Kidney (tissue), 14 donors: ENCODE results near the gene GNAS. TPM values are rescaled to one million over a fixed set of nuclear protein-coding genes. Genes with fewer than 3 reads are reported as not detected.

Experiments used
- DNase-seq, 5 donors: peaks; one replicate each; pipeline ENCODE4 v3.0.0-alpha.2; 2013 to 2020
- FAIRE-seq: peaks from 2 replicates; lab custom pipeline; 2012; peaks lifted over from hg19 to GRCh38; lab: Jason Lieb, UNC
- H3K27ac ChIP-seq, 2 donors: one replicate each; pipeline ENCODE4 v1.7.0; 2013; ENCODE audit warnings: low read depth in 2 of 2, low read length in 2 of 2, inconsistent platforms in 1 of 2
- H3K27me3 ChIP-seq: one replicate; pipeline ENCODE4 v1.7.1; 2013; ENCODE audit warnings: low read length, inconsistent platforms; ENCODE audit not compliant: control insufficient read depth, insufficient read depth
- H3K36me3 ChIP-seq, 3 donors: one replicate each; pipeline versions ENCODE4 v1.7.0 to v1.7.1; 2013; ENCODE audit warnings: low read length in 3 of 3, control low read depth in 1 of 3, inconsistent platforms in 1 of 3; ENCODE audit not compliant: insufficient read depth in 3 of 3, control insufficient read depth in 2 of 3
- H3K4me1 ChIP-seq, 3 donors: one replicate each; pipeline versions ENCODE4 v1.7.0 to v1.7.1; 2013; ENCODE audit warnings: low read length in 3 of 3, inconsistent platforms in 1 of 3, low read depth in 1 of 3; ENCODE audit not compliant: control insufficient read depth in 2 of 3, insufficient read depth in 2 of 3
- H3K4me3 ChIP-seq, 3 donors: one replicate each; pipeline versions ENCODE4 v1.7.0 to v1.8.1; 2013; ENCODE audit warnings: low read length in 3 of 3, control low read depth in 1 of 3, inconsistent platforms in 1 of 3
- H3K9ac ChIP-seq, 3 donors: one replicate each; pipeline versions ENCODE4 v1.7.0 to v1.7.1; 2013; ENCODE audit warnings: low read length in 3 of 3, control low read depth in 1 of 3, inconsistent platforms in 1 of 3
- H3K9me3 ChIP-seq, 3 donors: one replicate each; pipeline versions ENCODE4 v1.7.0 to v1.7.1; 2013; ENCODE audit warnings: low read length in 3 of 3, control low read depth in 1 of 3, inconsistent platforms in 1 of 3; ENCODE audit not compliant: control insufficient read depth in 2 of 3, insufficient read depth in 1 of 3
- intact Hi-C: fragments of 100-400 bp; cut with DNase I; formaldehyde crosslinking; loops from one replicate; pipeline ENCODE4 v1.11.1; 2022
- polyA plus RNA-seq: library from polyadenylated mRNA; stranded (reverse); fragments of 350-450 nt; fragmentation: Illumina TruSeq; extraction: RNeasy Lipid Tissue Mini Kit (QIAGEN cat#74804); gene quantifications from one replicate; pipeline ENCODE4 v1.2.3, GENCODE V29; 2014; ENCODE audit warnings: low read depth, low replicate concordance; ENCODE audit not compliant: insufficient read depth
- total RNA-seq: library from RNA; stranded (reverse); fragmentation: NEBNext Ultra II Directional; extraction: Animal tissue kit (Norgen Biotek cat#: 25700); gene quantifications from one replicate; pipeline ENCODE4 v1.2.1, GENCODE V29; 2021
- TF ChIP-seq, protein P1 (sequence below): IDR thresholded peaks from 3 replicates; pipeline ENCODE4 v1.5.1; 2012; ENCODE audit warnings: mild to moderate bottlenecking, moderate library complexity, borderline replicate concordance; ENCODE audit not compliant: insufficient read depth; ENCODE audit errors: extremely low read depth
- donor health status: control.
- donor health status: control.
- donor health status: control.
- donor health status: control.
- donor health status: control.
- donor health status: DM: yes; HTN: yes; CAD: no.
- donor health status: Normal renal cell carcinoma (clear cell type).

Gene GNAS
- total and polyA plus RNA-seq, 2 donors from 2014 or later, result 792 to 867 TPM

DNA sequence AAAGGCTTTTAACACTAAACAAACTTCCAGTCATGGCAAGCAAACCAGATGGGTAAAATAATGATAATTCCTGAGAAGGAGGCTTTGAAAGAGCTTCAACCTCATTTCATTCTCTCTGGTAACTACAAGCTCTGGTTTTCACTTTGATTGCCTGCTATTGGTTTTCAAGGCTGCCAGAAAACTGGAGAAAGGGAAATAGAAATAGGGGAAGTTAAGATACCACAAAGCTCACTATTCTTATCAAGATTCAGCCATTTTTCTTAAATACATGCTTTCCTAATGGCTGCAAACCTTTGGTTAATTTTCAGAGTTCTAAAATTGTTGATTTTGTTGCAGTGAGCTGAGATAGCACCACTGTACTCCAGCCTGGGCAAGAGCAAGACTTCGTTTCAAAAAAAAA, 86.0 kb downstream of the GNAS start:
- DNase-seq (no peak), FAIRE-seq (no peak)
- H3K27me3 ChIP-seq, result no peaks in the 10 kb centered on the region
- H3K9me3 ChIP-seq, result peaks cover 0 to 4% (median 2%) of the 10 kb centered on the region in 3 donors
- no peak overlapping the region for H3K9ac ChIP-seq
- H3K27ac ChIP-seq, result no peak overlapping the region
- H3K36me3 ChIP-seq, result no peaks in the 10 kb centered on the region
- intact Hi-C loops, result no loop called here
- H3K4me1 ChIP-seq, result no peaks in the 10 kb centered on the region
- TF ChIP-seq, protein P1, sequence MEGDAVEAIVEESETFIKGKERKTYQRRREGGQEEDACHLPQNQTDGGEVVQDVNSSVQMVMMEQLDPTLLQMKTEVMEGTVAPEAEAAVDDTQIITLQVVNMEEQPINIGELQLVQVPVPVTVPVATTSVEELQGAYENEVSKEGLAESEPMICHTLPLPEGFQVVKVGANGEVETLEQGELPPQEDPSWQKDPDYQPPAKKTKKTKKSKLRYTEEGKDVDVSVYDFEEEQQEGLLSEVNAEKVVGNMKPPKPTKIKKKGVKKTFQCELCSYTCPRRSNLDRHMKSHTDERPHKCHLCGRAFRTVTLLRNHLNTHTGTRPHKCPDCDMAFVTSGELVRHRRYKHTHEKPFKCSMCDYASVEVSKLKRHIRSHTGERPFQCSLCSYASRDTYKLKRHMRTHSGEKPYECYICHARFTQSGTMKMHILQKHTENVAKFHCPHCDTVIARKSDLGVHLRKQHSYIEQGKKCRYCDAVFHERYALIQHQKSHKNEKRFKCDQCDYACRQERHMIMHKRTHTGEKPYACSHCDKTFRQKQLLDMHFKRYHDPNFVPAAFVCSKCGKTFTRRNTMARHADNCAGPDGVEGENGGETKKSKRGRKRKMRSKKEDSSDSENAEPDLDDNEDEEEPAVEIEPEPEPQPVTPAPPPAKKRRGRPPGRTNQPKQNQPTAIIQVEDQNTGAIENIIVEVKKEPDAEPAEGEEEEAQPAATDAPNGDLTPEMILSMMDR, result no peak
- H3K4me3 ChIP-seq, result no peak overlapping the region

DNA sequence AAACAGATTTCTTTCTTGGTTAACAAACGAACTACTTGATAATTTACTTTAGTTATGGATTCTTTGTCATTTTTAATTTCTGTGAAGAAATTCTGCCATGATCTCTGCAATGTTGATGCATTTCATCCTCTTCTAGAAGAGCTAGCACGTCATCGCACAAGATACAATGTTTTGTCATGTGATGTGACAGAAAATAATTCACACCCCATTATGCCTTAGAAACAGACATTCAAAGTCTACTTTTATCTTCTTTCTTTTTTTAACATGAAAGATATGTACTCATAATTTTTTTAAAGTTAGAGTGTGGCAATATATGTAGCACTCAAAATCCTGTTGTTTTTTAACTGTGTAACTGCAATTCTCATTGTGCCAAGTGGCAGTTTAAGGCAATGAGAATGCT, 89.0 kb downstream of the GNAS start:
- TF ChIP-seq, protein P1, result no peak
- Histone ChIP-seq H3K36me3 (no peaks in the 10 kb centered on the region), H3K27me3 (no peaks in the 10 kb centered on the region), H3K4me3 (no peak overlapping the region), H3K9ac (no peak overlapping the region), H3K4me1 (no peaks in the 10 kb centered on the region), H3K27ac (no peak overlapping the region), H3K9me3 (peaks cover 0 to under 1% (median 0%) of the 10 kb centered on the region in 3 donors)
- intact Hi-C loops, result no loop called here
- DNase-seq (no peak), FAIRE-seq (no peak)

GRCh38 chr20:58942549-58942948, 90.0 kb downstream of the GNAS start:
- H3K27ac ChIP-seq, result no peak overlapping the region
- no peaks in the 10 kb centered on the region for H3K27me3 ChIP-seq
- H3K4me1 ChIP-seq, result no peaks in the 10 kb centered on the region
- H3K36me3 ChIP-seq, result no peaks in the 10 kb centered on the region
- H3K4me3 ChIP-seq, result no peak overlapping the region
- H3K9me3 ChIP-seq, result no peaks in the 10 kb centered on the region
- no peak overlapping the region for H3K9ac ChIP-seq
- TF ChIP-seq, protein P1, result no peak
- intact Hi-C loops, result no loop called here
- DNase-seq (no peak), FAIRE-seq (no peak)

DNA sequence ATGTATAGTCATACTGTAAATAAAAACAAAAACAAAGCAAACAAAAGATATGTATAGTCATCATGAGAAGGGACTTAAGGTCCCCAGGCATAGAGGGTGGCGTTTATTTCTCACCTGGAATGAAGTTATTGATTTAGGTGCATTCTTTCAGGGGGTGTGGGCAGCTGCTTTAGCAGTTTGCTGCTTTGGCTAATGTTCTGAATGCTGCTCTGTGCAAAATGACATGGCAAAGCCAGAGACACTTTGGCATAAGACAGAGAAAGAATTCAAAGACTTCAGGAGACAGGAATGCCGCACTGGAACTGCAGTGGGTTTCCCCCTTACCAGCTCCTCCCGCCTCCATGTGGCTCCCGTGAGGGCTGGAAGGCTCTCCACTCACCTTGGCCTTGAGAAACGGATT, 92.1 kb downstream of the GNAS start:
- Histone ChIP-seq H3K4me1 (no peaks in the 10 kb centered on the region), H3K27me3 (no peaks in the 10 kb centered on the region), H3K9ac (no peak overlapping the region), H3K36me3 (no peaks in the 10 kb centered on the region), H3K9me3 (no peaks in the 10 kb centered on the region), H3K4me3 (no peak overlapping the region), H3K27ac (no peak overlapping the region)
- FAIRE-seq (no peak), DNase-seq (no peak)
- TF ChIP-seq, protein P1, result no peak
- intact Hi-C loops, result no loop called here
